HCT116 (cell line): ENCODE measurements around the gene RHCG.

Experiments used
- CBX3 ChIP-seq: IDR thresholded peaks from 2 replicates; pipeline ENCODE4 v1.6.1; 2012; ENCODE audit warnings: low read depth
- CEBPB ChIP-seq: IDR thresholded peaks from 2 replicates; pipeline ENCODE4 v1.6.1; 2012; ENCODE audit warnings: low read depth
- EGR1 ChIP-seq: IDR thresholded peaks from 2 replicates; pipeline ENCODE4 v1.6.1; 2012; ENCODE audit warnings: low read depth
- ELF1 ChIP-seq: IDR thresholded peaks from 2 replicates; pipeline ENCODE4 v1.6.1; 2012; ENCODE audit warnings: low read depth, borderline replicate concordance
- EZH2phosphoT487 ChIP-seq: fragments of 200-600 bp; IDR thresholded peaks from 2 replicates; pipeline ENCODE4 v1.6.1; 2018; ENCODE audit warnings: antibody characterized with exemption, borderline replicate concordance
- FOSL1 ChIP-seq: IDR thresholded peaks from 2 replicates; pipeline ENCODE4 v1.6.1; 2012; ENCODE audit warnings: low read depth
- POLR2A ChIP-seq: IDR thresholded peaks from 2 replicates; pipeline ENCODE4 v1.7.0; 2011; ENCODE audit warnings: borderline replicate concordance; ENCODE audit not compliant: insufficient read depth, insufficient read length; ENCODE audit errors: extremely low read depth
- RAD21 ChIP-seq: IDR thresholded peaks from 2 replicates; pipeline ENCODE4 v1.6.1; 2012; ENCODE audit warnings: low read depth, mild to moderate bottlenecking
- SP1 ChIP-seq: IDR thresholded peaks from 2 replicates; pipeline ENCODE4 v1.6.1; 2012; ENCODE audit warnings: low read depth
- YY1 ChIP-seq: IDR thresholded peaks from 2 replicates; pipeline ENCODE4 v1.6.1; 2011; ENCODE audit warnings: low read length, low read depth, moderate library complexity, mild to moderate bottlenecking; ENCODE audit not compliant: insufficient replicate concordance; ENCODE audit errors: extremely low read depth
- TF ChIP-seq, protein P1 (sequence below), 3 experiments: fragments of 200-600 bp in 1 of 3; sonication (generic) in 1 of 3; IDR thresholded peaks in 2 of 3; conservative IDR thresholded peaks in 1 of 3; 2 replicates each; pipeline ENCODE4 v1.5.1; 2012 to 2017; ENCODE audit warnings: low read depth in 2 of 3, low read length in 2 of 3, antibody characterized with exemption in 1 of 3, borderline replicate concordance in 1 of 3, control low read depth in 1 of 3, mild to moderate bottlenecking in 1 of 3, mixed read lengths in 1 of 3, mixed run types in 1 of 3, moderate library complexity in 1 of 3; ENCODE audit not compliant: insufficient read depth in 1 of 3
- TF ChIP-seq, protein P2 (sequence below): IDR thresholded peaks from 2 replicates; pipeline ENCODE4 v1.6.1; 2012
- TF ChIP-seq, protein P3 (sequence below): IDR thresholded peaks from 2 replicates; pipeline ENCODE4 v1.6.1; 2012; ENCODE audit warnings: low read depth
- TF ChIP-seq, protein P4 (sequence below): IDR thresholded peaks from 2 replicates; pipeline ENCODE4 v1.6.1; 2011; ENCODE audit warnings: mild to moderate bottlenecking, low read length, moderate library complexity; ENCODE audit not compliant: insufficient replicate concordance; ENCODE audit errors: extremely low read depth

DNA sequence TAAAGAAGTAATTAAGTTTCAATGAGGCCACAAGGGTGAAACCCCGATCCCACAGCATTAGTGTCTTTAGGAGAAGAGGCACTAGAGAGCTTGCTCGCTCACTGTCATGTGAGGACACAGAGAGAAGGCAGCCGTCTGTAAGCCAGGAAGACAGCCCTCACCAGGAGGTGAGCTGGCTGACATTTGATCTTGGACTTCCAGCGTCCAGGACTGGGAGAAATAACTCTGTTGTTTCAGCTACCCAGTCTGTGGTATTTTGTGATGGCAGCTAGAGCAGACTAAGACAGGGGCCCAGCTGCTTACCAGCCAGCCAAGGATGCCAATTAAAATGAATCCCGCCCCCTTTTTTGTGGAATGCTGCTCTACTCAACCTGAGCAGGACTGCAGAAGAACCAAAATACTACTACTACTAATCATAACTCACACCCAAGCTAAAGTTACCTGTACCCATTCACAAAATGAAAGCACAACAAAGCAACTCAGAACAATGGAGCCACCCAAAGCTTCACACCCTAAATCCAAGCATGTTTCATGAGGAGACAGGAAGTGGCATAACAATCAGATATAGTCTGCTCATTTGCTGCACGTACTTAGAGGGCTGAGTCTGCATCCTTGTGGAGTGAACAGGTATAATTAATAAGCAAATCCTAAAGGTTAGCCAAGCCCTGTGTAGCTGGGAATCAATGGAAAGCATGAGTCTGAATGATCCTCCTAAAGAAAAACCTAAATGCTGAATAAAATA is 35.6 kb upstream of the RHCG start:
- no peak for TF ChIP-seq EZH2phosphoT487
- no peak for TF ChIP-seq POLR2A
- TF ChIP-seq YY1, result no peak
- TF ChIP-seq RAD21, result no peak
- TF ChIP-seq, protein P1, sequence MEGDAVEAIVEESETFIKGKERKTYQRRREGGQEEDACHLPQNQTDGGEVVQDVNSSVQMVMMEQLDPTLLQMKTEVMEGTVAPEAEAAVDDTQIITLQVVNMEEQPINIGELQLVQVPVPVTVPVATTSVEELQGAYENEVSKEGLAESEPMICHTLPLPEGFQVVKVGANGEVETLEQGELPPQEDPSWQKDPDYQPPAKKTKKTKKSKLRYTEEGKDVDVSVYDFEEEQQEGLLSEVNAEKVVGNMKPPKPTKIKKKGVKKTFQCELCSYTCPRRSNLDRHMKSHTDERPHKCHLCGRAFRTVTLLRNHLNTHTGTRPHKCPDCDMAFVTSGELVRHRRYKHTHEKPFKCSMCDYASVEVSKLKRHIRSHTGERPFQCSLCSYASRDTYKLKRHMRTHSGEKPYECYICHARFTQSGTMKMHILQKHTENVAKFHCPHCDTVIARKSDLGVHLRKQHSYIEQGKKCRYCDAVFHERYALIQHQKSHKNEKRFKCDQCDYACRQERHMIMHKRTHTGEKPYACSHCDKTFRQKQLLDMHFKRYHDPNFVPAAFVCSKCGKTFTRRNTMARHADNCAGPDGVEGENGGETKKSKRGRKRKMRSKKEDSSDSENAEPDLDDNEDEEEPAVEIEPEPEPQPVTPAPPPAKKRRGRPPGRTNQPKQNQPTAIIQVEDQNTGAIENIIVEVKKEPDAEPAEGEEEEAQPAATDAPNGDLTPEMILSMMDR (IDR thresholded peaks at IDR 0.05 in 2 of 3, conservative IDR thresholded peaks at IDR 0.05 in 1 of 3; ENCODE audit: borderline replicate concordance in 1 of 3, insufficient read depth in 1 of 3, low read depth in 2 of 3, low read length in 2 of 3), result no peak
- TF ChIP-seq, protein P2, sequence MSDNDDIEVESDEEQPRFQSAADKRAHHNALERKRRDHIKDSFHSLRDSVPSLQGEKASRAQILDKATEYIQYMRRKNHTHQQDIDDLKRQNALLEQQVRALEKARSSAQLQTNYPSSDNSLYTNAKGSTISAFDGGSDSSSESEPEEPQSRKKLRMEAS, result no peak
- no peak for TF ChIP-seq CBX3
- no peak for TF ChIP-seq SP1
- TF ChIP-seq EGR1, result no peak
- TF ChIP-seq CEBPB, result no peak
- no peak for TF ChIP-seq ELF1
- TF ChIP-seq, protein P3, sequence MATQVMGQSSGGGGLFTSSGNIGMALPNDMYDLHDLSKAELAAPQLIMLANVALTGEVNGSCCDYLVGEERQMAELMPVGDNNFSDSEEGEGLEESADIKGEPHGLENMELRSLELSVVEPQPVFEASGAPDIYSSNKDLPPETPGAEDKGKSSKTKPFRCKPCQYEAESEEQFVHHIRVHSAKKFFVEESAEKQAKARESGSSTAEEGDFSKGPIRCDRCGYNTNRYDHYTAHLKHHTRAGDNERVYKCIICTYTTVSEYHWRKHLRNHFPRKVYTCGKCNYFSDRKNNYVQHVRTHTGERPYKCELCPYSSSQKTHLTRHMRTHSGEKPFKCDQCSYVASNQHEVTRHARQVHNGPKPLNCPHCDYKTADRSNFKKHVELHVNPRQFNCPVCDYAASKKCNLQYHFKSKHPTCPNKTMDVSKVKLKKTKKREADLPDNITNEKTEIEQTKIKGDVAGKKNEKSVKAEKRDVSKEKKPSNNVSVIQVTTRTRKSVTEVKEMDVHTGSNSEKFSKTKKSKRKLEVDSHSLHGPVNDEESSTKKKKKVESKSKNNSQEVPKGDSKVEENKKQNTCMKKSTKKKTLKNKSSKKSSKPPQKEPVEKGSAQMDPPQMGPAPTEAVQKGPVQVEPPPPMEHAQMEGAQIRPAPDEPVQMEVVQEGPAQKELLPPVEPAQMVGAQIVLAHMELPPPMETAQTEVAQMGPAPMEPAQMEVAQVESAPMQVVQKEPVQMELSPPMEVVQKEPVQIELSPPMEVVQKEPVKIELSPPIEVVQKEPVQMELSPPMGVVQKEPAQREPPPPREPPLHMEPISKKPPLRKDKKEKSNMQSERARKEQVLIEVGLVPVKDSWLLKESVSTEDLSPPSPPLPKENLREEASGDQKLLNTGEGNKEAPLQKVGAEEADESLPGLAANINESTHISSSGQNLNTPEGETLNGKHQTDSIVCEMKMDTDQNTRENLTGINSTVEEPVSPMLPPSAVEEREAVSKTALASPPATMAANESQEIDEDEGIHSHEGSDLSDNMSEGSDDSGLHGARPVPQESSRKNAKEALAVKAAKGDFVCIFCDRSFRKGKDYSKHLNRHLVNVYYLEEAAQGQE, result no peak
- TF ChIP-seq FOSL1, result no peak
- TF ChIP-seq, protein P4, sequence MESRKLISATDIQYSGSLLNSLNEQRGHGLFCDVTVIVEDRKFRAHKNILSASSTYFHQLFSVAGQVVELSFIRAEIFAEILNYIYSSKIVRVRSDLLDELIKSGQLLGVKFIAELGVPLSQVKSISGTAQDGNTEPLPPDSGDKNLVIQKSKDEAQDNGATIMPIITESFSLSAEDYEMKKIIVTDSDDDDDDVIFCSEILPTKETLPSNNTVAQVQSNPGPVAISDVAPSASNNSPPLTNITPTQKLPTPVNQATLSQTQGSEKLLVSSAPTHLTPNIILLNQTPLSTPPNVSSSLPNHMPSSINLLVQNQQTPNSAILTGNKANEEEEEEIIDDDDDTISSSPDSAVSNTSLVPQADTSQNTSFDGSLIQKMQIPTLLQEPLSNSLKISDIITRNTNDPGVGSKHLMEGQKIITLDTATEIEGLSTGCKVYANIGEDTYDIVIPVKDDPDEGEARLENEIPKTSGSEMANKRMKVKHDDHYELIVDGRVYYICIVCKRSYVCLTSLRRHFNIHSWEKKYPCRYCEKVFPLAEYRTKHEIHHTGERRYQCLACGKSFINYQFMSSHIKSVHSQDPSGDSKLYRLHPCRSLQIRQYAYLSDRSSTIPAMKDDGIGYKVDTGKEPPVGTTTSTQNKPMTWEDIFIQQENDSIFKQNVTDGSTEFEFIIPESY, result no peak
